ENCODE measurements around the gene PDE4B. TPM values are rescaled to one million over a fixed set of nuclear protein-coding genes. Genes with fewer than 3 reads are reported as not detected.

PDE4B gene
- total and polyA plus RNA-seq, 2 of the 13 experiments (the other 11 are each of a cell fraction or from before 2014, with no cell fraction given) = not detected

DNA sequence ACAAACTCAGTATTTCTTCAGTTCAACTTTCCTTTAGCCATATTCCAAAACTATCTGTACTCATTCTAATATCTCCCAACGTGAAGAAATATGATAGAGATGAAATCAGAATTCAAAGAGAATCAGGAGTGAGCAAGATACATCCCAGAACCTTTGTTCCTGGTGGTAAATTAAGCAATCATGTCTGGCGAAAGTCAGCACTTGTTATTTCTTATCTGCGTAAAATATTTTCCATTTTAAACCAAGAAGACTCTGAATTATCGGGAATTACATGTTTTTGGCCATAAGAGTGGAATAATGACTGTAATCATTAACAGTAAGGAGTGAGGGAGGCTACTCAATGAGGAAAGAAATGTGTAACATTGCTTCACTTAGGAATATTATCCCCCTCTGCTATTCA is 253.7 kb downstream of the PDE4B start:
- DNase-seq (ENCODE audit: low spot score) = no peak
- H3K9me3 ChIP-seq (ENCODE audit: low read length) = no peaks in the 10 kb centered on the region
- no peak for TF ChIP-seq PPARG (CRISPR knock-in tag; conservative IDR thresholded peaks at IDR 0.05)
- no peak for TF ChIP-seq FOXA3 (CRISPR knock-in tag; IDR thresholded peaks at IDR 0.05)
- TF ChIP-seq TFE3 (CRISPR knock-in tag; IDR thresholded peaks at IDR 0.05) = no peak
- TF ChIP-seq ZNF510 (CRISPR knock-in tag; IDR thresholded peaks at IDR 0.05; ENCODE audit: low read depth) = no peak
- no peak for TF ChIP-seq ZNF367 (CRISPR knock-in tag; IDR thresholded peaks at IDR 0.05; ENCODE audit: borderline replicate concordance)
- TF ChIP-seq ZBTB21 (CRISPR knock-in tag; IDR thresholded peaks at IDR 0.05) = no peak
- no peak for TF ChIP-seq SP2 (CRISPR knock-in tag; IDR thresholded peaks at IDR 0.05)
- TF ChIP-seq HMG20A (CRISPR knock-in tag; IDR thresholded peaks at IDR 0.05; ENCODE audit: borderline replicate concordance) = no peak
- TF ChIP-seq GATA4 (IDR thresholded peaks at IDR 0.05; ENCODE audit: borderline replicate concordance, low read depth) = no peak
- TF ChIP-seq ZNF556 (CRISPR knock-in tag; IDR thresholded peaks at IDR 0.05; ENCODE audit: borderline replicate concordance) = no peak
- no peak for TF ChIP-seq FOXO1 (CRISPR knock-in tag; IDR thresholded peaks at IDR 0.05)
- no peak for TF ChIP-seq SP1 (IDR thresholded peaks at IDR 0.05)
- TF ChIP-seq SP1 (CRISPR knock-in tag; IDR thresholded peaks at IDR 0.05) = no peak
- no peak for TF ChIP-seq ZNF761 (CRISPR knock-in tag; conservative IDR thresholded peaks at IDR 0.05)
- TF ChIP-seq, protein P1, sequence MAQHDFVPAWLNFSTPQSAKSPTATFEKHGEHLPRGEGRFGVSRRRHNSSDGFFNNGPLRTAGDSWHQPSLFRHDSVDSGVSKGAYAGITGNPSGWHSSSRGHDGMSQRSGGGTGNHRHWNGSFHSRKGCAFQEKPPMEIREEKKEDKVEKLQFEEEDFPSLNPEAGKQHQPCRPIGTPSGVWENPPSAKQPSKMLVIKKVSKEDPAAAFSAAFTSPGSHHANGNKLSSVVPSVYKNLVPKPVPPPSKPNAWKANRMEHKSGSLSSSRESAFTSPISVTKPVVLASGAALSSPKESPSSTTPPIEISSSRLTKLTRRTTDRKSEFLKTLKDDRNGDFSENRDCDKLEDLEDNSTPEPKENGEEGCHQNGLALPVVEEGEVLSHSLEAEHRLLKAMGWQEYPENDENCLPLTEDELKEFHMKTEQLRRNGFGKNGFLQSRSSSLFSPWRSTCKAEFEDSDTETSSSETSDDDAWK (CRISPR knock-in tag; IDR thresholded peaks at IDR 0.05) = no peak
- TF ChIP-seq, protein P2, sequence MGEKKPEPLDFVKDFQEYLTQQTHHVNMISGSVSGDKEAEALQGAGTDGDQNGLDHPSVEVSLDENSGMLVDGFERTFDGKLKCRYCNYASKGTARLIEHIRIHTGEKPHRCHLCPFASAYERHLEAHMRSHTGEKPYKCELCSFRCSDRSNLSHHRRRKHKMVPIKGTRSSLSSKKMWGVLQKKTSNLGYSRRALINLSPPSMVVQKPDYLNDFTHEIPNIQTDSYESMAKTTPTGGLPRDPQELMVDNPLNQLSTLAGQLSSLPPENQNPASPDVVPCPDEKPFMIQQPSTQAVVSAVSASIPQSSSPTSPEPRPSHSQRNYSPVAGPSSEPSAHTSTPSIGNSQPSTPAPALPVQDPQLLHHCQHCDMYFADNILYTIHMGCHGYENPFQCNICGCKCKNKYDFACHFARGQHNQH (CRISPR knock-in tag; IDR thresholded peaks at IDR 0.05) = no peak
- no peak for TF ChIP-seq EHMT2 (IDR thresholded peaks at IDR 0.05; ENCODE audit: borderline replicate concordance, low read depth, low read length)
- TF ChIP-seq CREB1 (IDR thresholded peaks at IDR 0.05) = no peak
- no peak for TF ChIP-seq CREB1 (CRISPR knock-in tag; IDR thresholded peaks at IDR 0.05)
- TF ChIP-seq MXD1 (CRISPR knock-in tag; IDR thresholded peaks at IDR 0.05) = no peak
- no peaks in the 10 kb centered on the region for H3K36me3 ChIP-seq (replicated peaks in 1 of 2; ENCODE audit: control insufficient read depth in 1 of 2, insufficient read depth in 2 of 2, low read length in 2 of 2)
- no peaks in the 10 kb centered on the region for H4K20me1 ChIP-seq (ENCODE audit: insufficient read depth, low read length)
- H2AFZ ChIP-seq (ENCODE audit: low read length) = no peak overlapping the region
- no peaks in the 10 kb centered on the region for H3K27me3 ChIP-seq (ENCODE audit: control insufficient read depth in 1 of 2, insufficient read depth in 2 of 2, low read length in 2 of 2)
- intact Hi-C loops (cut with micrococcal nuclease; ENCODE audit: unreplicated experiment) (no loop called here), in situ Hi-C loops (cut with HindIII; ENCODE audit: extremely low pct_ligation_motif_present, low pct_unique_long_range_greater_than_20kb) (no loop called here)
- no peak overlapping the region for H3K4me3 ChIP-seq (replicated peaks in 1 of 3; ENCODE audit: insufficient read depth in 1 of 3, low read depth in 2 of 3, low read length in 3 of 3)
- no peak overlapping the region for H3K4me2 ChIP-seq (ENCODE audit: low read depth, low read length)
- no peaks in the 10 kb centered on the region for H3K79me2 ChIP-seq (ENCODE audit: insufficient read depth, low read length)
- ChIA-PET CTCF (ENCODE audit: low intra/inter-chr PET ratio, low total read pairs) (no interaction called here), POLR2A (no interaction called here)
- no TSS peak for BruUV-seq (replicated peaks)
- no peak for FAIRE-seq
- ATAC-seq = no peak
- H3K9ac ChIP-seq (ENCODE audit: insufficient read depth, low read depth, low read length) = no peak overlapping the region
- WGBS (ENCODE audit: low lambda C conversion rate) = under 1% methylated on average over 4 of the region's 4 CpGs
- no peaks in the 10 kb centered on the region for H3K4me1 ChIP-seq (ENCODE audit: insufficient read depth, low read length)
- H3K27ac ChIP-seq (ENCODE audit: extremely low read length, insufficient read depth, low read length) = no peak overlapping the region

Measured in HepG2 (cell line).